Smooth muscle cell (in vitro differentiated cells): ENCODE measurements around the gene ZNRF3. TPM values are rescaled to one million over a fixed set of nuclear protein-coding genes. Genes with fewer than 3 reads are reported as not detected.

Experiments
- DNase-seq: peaks from one replicate; lab custom pipeline; 2025; ENCODE audit not compliant: unreplicated experiment; lab: John Stamatoyannopoulos, UW
- H2AFZ ChIP-seq: fragments of 200-600 bp; sonication (generic); 2 replicates; pipeline ENCODE4 v1.6.0; 2016; ENCODE audit warnings: antibody characterized with exemption, low read depth, mild to moderate bottlenecking
- H3F3A ChIP-seq: fragments of 200-600 bp; sonication (generic); 2 replicates; pipeline ENCODE4 v1.6.0; 2017; ENCODE audit warnings: antibody characterized with exemption, low read depth
- H3K27ac ChIP-seq: fragments of 200-600 bp; sonication (generic); 2 replicates; pipeline ENCODE4 v1.5.1; 2016; ENCODE audit warnings: low read depth, mild to moderate bottlenecking
- H3K27me3 ChIP-seq: fragments of 200-600 bp; sonication (generic); 2 replicates; pipeline ENCODE4 v1.6.1; 2016; ENCODE audit warnings: low read depth, mild to moderate bottlenecking
- H3K36me3 ChIP-seq: fragments of 200-600 bp; sonication (generic); 2 replicates; pipeline ENCODE4 v1.5.1; 2016; ENCODE audit warnings: low read depth
- H3K4me1 ChIP-seq: fragments of 200-600 bp; sonication (generic); 2 replicates; pipeline ENCODE4 v1.5.1; 2016; ENCODE audit warnings: low read depth
- H3K4me2 ChIP-seq: fragments of 200-600 bp; sonication (generic); 2 replicates; pipeline ENCODE4 v1.6.0; 2016; ENCODE audit warnings: mild to moderate bottlenecking
- H3K4me3 ChIP-seq: fragments of 200-600 bp; sonication (generic); 2 replicates; pipeline ENCODE4 v1.5.1; 2016; ENCODE audit warnings: mild to moderate bottlenecking
- H3K79me2 ChIP-seq: fragments of 200-600 bp; sonication (generic); 2 replicates; pipeline ENCODE4 v1.6.0; 2016; ENCODE audit warnings: low read depth, mild to moderate bottlenecking
- H3K9ac ChIP-seq: fragments of 200-600 bp; sonication (generic); 2 replicates; pipeline ENCODE4 v1.6.0; 2016; ENCODE audit warnings: low read depth
- H3K9me3 ChIP-seq: fragments of 200-600 bp; sonication (generic); replicated peaks from 2 replicates; pipeline ENCODE4 v1.5.1; 2016; ENCODE audit warnings: low read depth
- H4K20me1 ChIP-seq: fragments of 200-600 bp; sonication (generic); 2 replicates; pipeline ENCODE4 v1.6.0; 2016; ENCODE audit warnings: low read depth
- WGBS: methylation state at CpG from one replicate; pipeline ENCODE4 v1.1.7; 2016; ENCODE audit warnings: low lambda C conversion rate; 5-methylcytosine and 5-hydroxymethylcytosine counted together
- polyA plus RNA-seq: library from polyadenylated mRNA; unstranded; fragments of >200 nt; fragmentation: Nextera tagmentation; extraction: Ambion mirVana; gene quantifications from 2 replicates; pipeline ENCODE4 v1.2.1, GENCODE V29; 2016
- total RNA-seq: library from RNA; depleted of rRNA; stranded (reverse); fragments of >200 nt; gene quantifications from 2 replicates; pipeline ENCODE4 v1.2.3, GENCODE V29; 2014
- TF ChIP-seq, protein P1 (sequence below): fragments of 200-600 bp; sonication (generic); IDR thresholded peaks from 2 replicates; pipeline ENCODE4 v1.5.1; 2017; ENCODE audit warnings: borderline replicate concordance, mild to moderate bottlenecking, antibody characterized with exemption; ENCODE audit not compliant: insufficient read depth, poor library complexity, severe bottlenecking

Gene ZNRF3
- total and polyA plus RNA-seq, 2 experiments from 2014 or later, result 4.7 to 5.5 TPM

DNA sequence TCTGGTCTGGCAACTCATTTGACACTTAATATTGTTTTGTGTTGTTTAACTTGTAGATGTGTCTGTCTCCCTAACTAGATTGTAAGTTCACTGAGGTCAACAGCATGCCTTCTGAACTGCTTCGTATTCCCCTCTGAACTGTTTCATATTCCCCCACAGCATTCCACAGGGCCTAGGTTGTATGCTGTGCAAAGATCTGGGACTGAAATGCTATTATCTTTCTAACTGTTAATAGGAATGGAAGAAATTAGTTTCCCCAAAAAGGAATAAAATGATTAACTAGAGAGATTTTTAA is 38.2 kb downstream of the ZNRF3 start:
- H3K27me3 ChIP-seq, result no peaks in the 10 kb centered on the region
- no peak overlapping the region for H3K9ac ChIP-seq
- H3K36me3 ChIP-seq, result no peaks in the 10 kb centered on the region
- no peak overlapping the region for H3K4me3 ChIP-seq
- no peaks in the 10 kb centered on the region for H3F3A ChIP-seq
- no peak overlapping the region for H3K4me2 ChIP-seq
- H3K9me3 ChIP-seq, result no peaks in the 10 kb centered on the region
- TF ChIP-seq, protein P1, sequence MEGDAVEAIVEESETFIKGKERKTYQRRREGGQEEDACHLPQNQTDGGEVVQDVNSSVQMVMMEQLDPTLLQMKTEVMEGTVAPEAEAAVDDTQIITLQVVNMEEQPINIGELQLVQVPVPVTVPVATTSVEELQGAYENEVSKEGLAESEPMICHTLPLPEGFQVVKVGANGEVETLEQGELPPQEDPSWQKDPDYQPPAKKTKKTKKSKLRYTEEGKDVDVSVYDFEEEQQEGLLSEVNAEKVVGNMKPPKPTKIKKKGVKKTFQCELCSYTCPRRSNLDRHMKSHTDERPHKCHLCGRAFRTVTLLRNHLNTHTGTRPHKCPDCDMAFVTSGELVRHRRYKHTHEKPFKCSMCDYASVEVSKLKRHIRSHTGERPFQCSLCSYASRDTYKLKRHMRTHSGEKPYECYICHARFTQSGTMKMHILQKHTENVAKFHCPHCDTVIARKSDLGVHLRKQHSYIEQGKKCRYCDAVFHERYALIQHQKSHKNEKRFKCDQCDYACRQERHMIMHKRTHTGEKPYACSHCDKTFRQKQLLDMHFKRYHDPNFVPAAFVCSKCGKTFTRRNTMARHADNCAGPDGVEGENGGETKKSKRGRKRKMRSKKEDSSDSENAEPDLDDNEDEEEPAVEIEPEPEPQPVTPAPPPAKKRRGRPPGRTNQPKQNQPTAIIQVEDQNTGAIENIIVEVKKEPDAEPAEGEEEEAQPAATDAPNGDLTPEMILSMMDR, result no peak
- no peak for DNase-seq
- H3K27ac ChIP-seq, result no peak overlapping the region
- H3K4me1 ChIP-seq, result peaks cover 34% of the 10 kb centered on the region
- H4K20me1 ChIP-seq, result peaks cover 31% of the 10 kb centered on the region
- peaks cover 17% of the 10 kb centered on the region for H3K79me2 ChIP-seq
- WGBS, result 82% methylated on average over 1 of the region's 1 CpG
- H2AFZ ChIP-seq, result no peak overlapping the region

GRCh38 chr22:28922540-28923244 is 39.3 kb downstream of the ZNRF3 start:
- TF ChIP-seq, protein P1, result no peak
- WGBS, result 76% methylated on average over 8 of the region's 8 CpGs
- H3F3A ChIP-seq, result no peaks in the 10 kb centered on the region
- no peak overlapping the region for H2AFZ ChIP-seq
- peaks cover 33% of the 10 kb centered on the region for H4K20me1 ChIP-seq
- no peak overlapping the region for H3K4me3 ChIP-seq
- DNase-seq, result no peak
- H3K36me3 ChIP-seq, result no peaks in the 10 kb centered on the region
- no peaks in the 10 kb centered on the region for H3K9me3 ChIP-seq
- no peaks in the 10 kb centered on the region for H3K27me3 ChIP-seq
- no peak overlapping the region for H3K9ac ChIP-seq
- peaks cover 26% of the 10 kb centered on the region for H3K4me1 ChIP-seq
- H3K79me2 ChIP-seq, result peaks cover 18% of the 10 kb centered on the region
- H3K4me2 ChIP-seq, result no peak overlapping the region
- H3K27ac ChIP-seq, result no peak overlapping the region

GRCh38 chr22:28923826-28924732 is 40.7 kb downstream of the ZNRF3 start:
- WGBS, result 74% methylated on average over 24 of the region's 24 CpGs

More at GRCh38 chr22:28923826-28924732, 40.7 kb downstream of the ZNRF3 start:
- Histone ChIP-seq H3K4me3 (no peak overlapping the region), H3K27ac (peak overlapping the region; percentile 16), H2AFZ (no peak overlapping the region), H4K20me1 (peaks cover 28% of the 10 kb centered on the region), H3K4me2 (no peak overlapping the region), H3K36me3 (no peaks in the 10 kb centered on the region), H3K9ac (no peak overlapping the region), H3K79me2 (peaks cover 26% of the 10 kb centered on the region), H3K4me1 (peaks cover 16% of the 10 kb centered on the region), H3K27me3 (no peaks in the 10 kb centered on the region), H3K9me3 (no peaks in the 10 kb centered on the region), H3F3A (no peaks in the 10 kb centered on the region)
- DNase-seq, result no peak
- TF ChIP-seq, protein P1, result no peak
